HG03521 (cell line): ENCODE data around the gene ST6GALNAC4.
A peak's percentile ranks its signal among the peaks of the same experiment; 100 is the strongest.
"Not testable (repeated sequence)": the region's sequence is repeated elsewhere in the genome, so short reads cannot be mapped to it uniquely, and the experiment has no call there.

Source experiments
- ATAC-seq: cut with Tn5 transposase; IDR thresholded peaks from one replicate; pipeline ENCODE4 v1.9.1; 2021; ENCODE audit warnings: mild to moderate bottlenecking, moderate library complexity; ENCODE audit not compliant: unreplicated experiment

Gene ST6GALNAC4

GRCh38 chr9:127874301-127875221 is 42.3 kb downstream of the ST6GALNAC4 start:
- no peak for ATAC-seq

GRCh38 chr9:127873886-127874285 is 43.0 kb downstream of the ST6GALNAC4 start:
- ATAC-seq: no peak

GRCh38 chr9:127873223-127873691 is 43.6 kb downstream of the ST6GALNAC4 start:
- no peak for ATAC-seq

- ATAC-seq: no peak
These were observed 44.2 kb downstream of the ST6GALNAC4 start for GRCh38 chr9:127872369-127873222.

GRCh38 chr9:127871531-127871930 is 45.3 kb downstream of the ST6GALNAC4 start:
- no peak for ATAC-seq

- no peak for ATAC-seq
These were observed 46.0 kb downstream of the ST6GALNAC4 start for GRCh38 chr9:127870887-127871286.

GRCh38 chr9:127870153-127870491 is 46.7 kb downstream of the ST6GALNAC4 start:
- ATAC-seq: not testable (repeated sequence)

- ATAC-seq: peak; percentile 56
These were observed 47.3 kb downstream of the ST6GALNAC4 start for GRCh38 chr9:127869310-127870152.

- ATAC-seq: no peak
These were observed 48.5 kb downstream of the ST6GALNAC4 start for GRCh38 chr9:127868278-127868902.

- no peak for ATAC-seq
These were observed 49.2 kb downstream of the ST6GALNAC4 start for GRCh38 chr9:127867356-127868277.

- no peak for ATAC-seq
These were observed 50.3 kb downstream of the ST6GALNAC4 start for GRCh38 chr9:127866535-127866934.

GRCh38 chr9:127865645-127866464 is 51.0 kb downstream of the ST6GALNAC4 start:
- no peak for ATAC-seq

GRCh38 chr9:127863191-127863621 is 53.6 kb downstream of the ST6GALNAC4 start:
- no peak for ATAC-seq

GRCh38 chr9:127862075-127863011 is 54.5 kb downstream of the ST6GALNAC4 start:
- no peak for ATAC-seq

GRCh38 chr9:127860779-127861178 is 56.1 kb downstream of the ST6GALNAC4 start:
- ATAC-seq: no peak

GRCh38 chr9:127860260-127860659 is 56.6 kb downstream of the ST6GALNAC4 start:
- ATAC-seq: no peak

- ATAC-seq: no peak
These were observed 58.8 kb downstream of the ST6GALNAC4 start for GRCh38 chr9:127858041-127858512.
